GM10248 (cell line): ENCODE results near the gene NHLRC4.

ENCODE experiments used
- CTCF ChIA-PET: fragments of 300-600 bp; sonication (Branson Sonifier 250); formaldehyde crosslinking; extraction: SDS; loops from one replicate; lab custom pipeline; 2021; ENCODE audit warnings: antibody characterized with exemption; lab: Yijun Ruan, JAX
- POLR2A ChIA-PET: fragments of 350-650 bp; sonication (Branson Sonifier 250); formaldehyde crosslinking; extraction: SDS; loops from one replicate; lab custom pipeline; 2020; ENCODE audit warnings: antibody characterized with exemption; lab: Yijun Ruan, JAX
- DNase-seq: peaks from one replicate; pipeline ENCODE4 v3.0.0; 2012; ENCODE audit errors: extremely low spot score
- CTCF ChIP-seq: IDR thresholded peaks from 2 replicates; pipeline ENCODE4 v1.5.1; 2012; ENCODE audit warnings: mild to moderate bottlenecking, low read depth; ENCODE audit errors: extremely low read depth, missing control alignments, control extremely low read depth

Gene NHLRC4

GRCh38 chr16:543301-544164, 23.3 kb upstream of the NHLRC4 start:
- ChIA-PET POLR2A (interaction anchor here (0.7 kb wide), 1 partner anchor 10 kb away, joined by 3 read pairs; no protein-coding TSS in a partner anchor), CTCF (interaction anchor here (1.1 kb wide), 1 partner anchor 11 kb away, joined by 3 read pairs; no protein-coding TSS in a partner anchor)
- no peak for DNase-seq
- no peak for TF ChIP-seq CTCF

GRCh38 chr16:544517-544916, 22.3 kb upstream of the NHLRC4 start:
- POLR2A ChIA-PET, result no interaction called here
- no peak for TF ChIP-seq CTCF
- DNase-seq, result no peak
- CTCF ChIA-PET, result no interaction called here

GRCh38 chr16:546909-547770, 19.7 kb upstream of the NHLRC4 start:
- POLR2A ChIA-PET, result no interaction called here
- DNase-seq, result no peak
- CTCF ChIA-PET, result interaction anchor here (1.1 kb wide), 1 partner anchor 103 kb away, joined by 3 read pairs; no protein-coding TSS in a partner anchor
- no peak for TF ChIP-seq CTCF

- no peak for TF ChIP-seq CTCF
- no peak for DNase-seq
- POLR2A ChIA-PET, result no interaction called here
- CTCF ChIA-PET, result no interaction called here
These were observed 18.2 kb upstream of the NHLRC4 start for GRCh38 chr16:548586-548985.

- TF ChIP-seq CTCF, result no peak
- no peak for DNase-seq
- ChIA-PET CTCF (interaction anchor here (1.1 kb wide), 1 partner anchor 13 kb away, joined by 3 read pairs; no protein-coding TSS in a partner anchor), POLR2A (no interaction called here)
These were observed 17.1 kb upstream of the NHLRC4 start for GRCh38 chr16:549544-550263.

GRCh38 chr16:551210-551609, 15.6 kb upstream of the NHLRC4 start:
- no peak for TF ChIP-seq CTCF
- CTCF ChIA-PET, result no interaction called here

More at GRCh38 chr16:551210-551609, 15.6 kb upstream of the NHLRC4 start:
- DNase-seq, result no peak
- POLR2A ChIA-PET, result no interaction called here
